Astrocyte of the spinal cord (primary cell): Measurements from ENCODE around the gene CSRP3.
"Not testable (repeated sequence)": the region's sequence is repeated elsewhere in the genome, so short reads cannot be mapped to it uniquely, and the experiment has no call there.

Experiments
- DNase-seq: peaks from one replicate; pipeline ENCODE4 v3.0.0; 2011; ENCODE audit warnings: low read depth, low spot score
- H3K4me3 ChIP-seq: 2 replicates; pipeline ENCODE4 v1.5.1; 2011; ENCODE audit warnings: low read depth, mild to moderate bottlenecking, low read length, moderate library complexity
- CTCF ChIP-seq: IDR thresholded peaks from 2 replicates; pipeline ENCODE4 v1.5.1; 2012; ENCODE audit warnings: low read depth, mild to moderate bottlenecking, low read length, inconsistent platforms
- in situ Hi-C: cut with HindIII; loops from 2 replicates; pipeline ENCODE4 v1.10.0; 2017; ENCODE audit warnings: low sequenced_read_pairs

The CSRP3 gene

GRCh38 chr11:19145319-19145718 is 56.5 kb downstream of the CSRP3 start:
- H3K4me3 ChIP-seq: no peak overlapping the region
- in situ Hi-C loops: no loop called here
- no peak for DNase-seq
- no peak for TF ChIP-seq CTCF

- DNase-seq, in situ Hi-C loops: not testable (repeated sequence)
Observed at GRCh38 chr11:19136884-19137283, 64.9 kb downstream of the CSRP3 start.

GRCh38 chr11:19134004-19134403 is 67.8 kb downstream of the CSRP3 start:
- no peak for TF ChIP-seq CTCF
- in situ Hi-C loops: no loop called here
- H3K4me3 ChIP-seq: no peak overlapping the region
- no peak for DNase-seq

More at GRCh38 chr11:19136884-19137283, 64.9 kb downstream of the CSRP3 start:
- not testable (repeated sequence) for H3K4me3 ChIP-seq
